HUDEP-2 (cell line): ENCODE data around the gene CD19.
"Not testable (repeated sequence)": the region's sequence is repeated elsewhere in the genome, so short reads cannot be mapped to it uniquely, and the experiment has no call there.

Source experiments
- DNase-seq, 76 experiments: peaks; one replicate each; lab custom pipeline; 2025; ENCODE audit not compliant: unreplicated experiment in 76 of 76; lab: John Stamatoyannopoulos, UW

The CD19 gene

DNA sequence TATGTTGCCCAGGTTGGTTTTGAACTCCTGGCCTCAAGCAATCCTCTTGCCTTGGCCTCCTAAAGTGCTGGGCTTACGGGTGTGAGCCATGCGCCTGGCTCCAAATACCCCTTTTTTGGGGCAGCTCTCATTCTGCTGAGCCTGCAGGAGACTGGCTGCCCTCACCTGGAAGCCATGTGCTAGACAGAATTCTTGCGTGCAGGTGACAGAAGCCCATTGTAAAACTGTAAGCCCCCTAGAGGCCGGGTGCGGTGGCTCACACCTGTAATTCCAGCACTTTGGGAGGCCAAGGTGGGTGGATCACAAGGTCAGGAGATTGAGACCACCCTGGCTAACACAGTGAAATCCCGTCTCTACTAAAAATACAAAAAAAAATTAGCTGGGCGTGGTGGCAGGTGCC is 48.6 kb downstream of the CD19 start:
- DNase-seq = not testable (repeated sequence)

DNA sequence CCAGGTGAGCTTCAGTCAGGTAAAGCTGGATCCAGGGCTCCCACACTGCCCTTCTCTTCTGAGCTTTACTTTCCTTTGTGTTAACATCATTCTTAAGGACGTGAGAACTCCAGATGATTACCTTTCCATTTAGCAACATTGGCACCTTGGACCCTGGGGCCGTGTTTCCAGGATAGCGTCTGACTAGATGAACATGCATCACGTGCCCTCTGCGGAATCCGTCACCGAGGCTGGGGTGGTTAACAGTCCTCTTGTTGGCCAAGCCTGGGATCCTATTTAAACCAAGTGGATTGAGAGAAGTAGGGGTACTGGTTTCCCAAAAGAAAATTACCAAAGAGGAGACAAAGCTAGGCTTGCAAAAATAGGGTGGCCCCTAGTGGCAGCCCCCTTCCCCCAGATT is 49.2 kb downstream of the CD19 start:
- DNase-seq = no peak

DNA sequence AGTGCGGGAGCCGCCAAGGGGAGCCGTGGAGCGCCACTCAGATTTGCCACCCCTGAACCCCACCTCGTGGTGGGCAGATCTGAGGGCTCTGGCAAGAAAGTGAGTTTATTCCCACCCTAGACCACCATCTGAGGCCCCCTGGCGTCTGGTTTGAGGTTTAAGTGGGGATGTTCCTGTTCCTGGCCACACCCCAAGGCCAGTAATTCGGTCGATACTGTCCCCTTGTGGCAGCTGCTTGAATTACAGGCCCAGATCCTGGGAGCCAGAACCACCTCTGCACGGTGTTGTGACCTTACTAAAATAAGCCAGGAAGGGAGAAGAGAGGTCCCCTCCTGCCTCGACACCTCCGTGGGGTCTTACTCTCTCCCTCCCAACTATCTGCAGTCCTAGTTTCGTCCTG is 49.7 kb downstream of the CD19 start:
- DNase-seq = peak in 45 of 76 experiments; percentile 3 to 57 (median 26)

DNA sequence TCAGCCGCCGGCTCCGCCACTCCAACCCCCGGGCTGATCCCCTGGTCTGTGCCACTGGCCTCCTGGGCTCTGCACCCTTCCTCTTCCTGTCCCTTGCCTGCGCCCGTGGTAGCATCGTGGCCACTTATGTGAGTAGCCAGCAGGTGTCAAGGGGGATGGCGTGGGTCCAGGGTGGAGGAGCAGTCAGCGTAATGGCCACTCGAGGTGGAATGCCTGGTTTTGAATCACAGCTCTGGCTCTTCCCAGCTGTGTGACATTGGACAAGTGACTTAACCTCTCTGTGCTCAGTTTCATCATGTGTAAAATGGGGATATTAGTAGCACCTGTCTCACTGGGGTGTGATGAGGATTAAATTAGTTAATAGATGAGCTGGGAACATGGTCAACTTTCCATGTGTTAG is 50.6 kb downstream of the CD19 start:
- DNase-seq = no peak

DNA sequence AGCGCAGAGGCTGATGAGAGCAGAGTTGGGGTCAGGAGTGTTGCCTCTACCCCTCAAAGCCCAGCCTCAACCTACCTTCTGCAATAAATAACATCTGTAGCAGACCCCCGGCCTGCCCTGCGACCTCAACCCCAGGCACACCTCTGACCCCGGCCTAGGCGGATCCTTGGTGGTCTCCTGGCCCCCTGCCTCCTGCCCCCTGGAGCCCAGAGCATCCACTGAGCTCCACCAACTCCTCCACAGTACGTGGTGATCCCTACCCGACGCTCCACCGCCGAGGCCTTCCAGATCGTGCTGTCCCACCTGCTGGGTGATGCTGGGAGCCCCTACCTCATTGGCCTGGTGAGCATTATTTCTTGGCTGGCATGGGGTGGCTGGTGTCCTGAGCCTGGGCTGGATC is 51.2 kb downstream of the CD19 start:
- DNase-seq = no peak

DNA sequence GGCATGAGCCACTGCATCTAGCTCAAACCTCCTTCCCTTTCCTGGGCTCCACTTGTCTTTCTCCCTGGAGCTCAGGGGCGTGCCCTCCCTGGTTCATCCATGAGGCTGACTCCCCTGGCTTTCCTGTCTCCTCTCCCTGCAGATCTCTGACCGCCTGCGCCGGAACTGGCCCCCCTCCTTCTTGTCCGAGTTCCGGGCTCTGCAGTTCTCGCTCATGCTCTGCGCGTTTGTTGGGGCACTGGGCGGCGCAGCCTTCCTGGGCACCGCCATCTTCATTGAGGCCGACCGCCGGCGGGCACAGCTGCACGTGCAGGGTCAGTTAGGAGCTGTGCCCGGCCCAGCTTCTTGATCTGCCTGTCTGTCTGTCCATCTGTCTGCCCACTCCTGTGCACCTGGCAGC is 51.9 kb downstream of the CD19 start:
- no peak for DNase-seq

DNA sequence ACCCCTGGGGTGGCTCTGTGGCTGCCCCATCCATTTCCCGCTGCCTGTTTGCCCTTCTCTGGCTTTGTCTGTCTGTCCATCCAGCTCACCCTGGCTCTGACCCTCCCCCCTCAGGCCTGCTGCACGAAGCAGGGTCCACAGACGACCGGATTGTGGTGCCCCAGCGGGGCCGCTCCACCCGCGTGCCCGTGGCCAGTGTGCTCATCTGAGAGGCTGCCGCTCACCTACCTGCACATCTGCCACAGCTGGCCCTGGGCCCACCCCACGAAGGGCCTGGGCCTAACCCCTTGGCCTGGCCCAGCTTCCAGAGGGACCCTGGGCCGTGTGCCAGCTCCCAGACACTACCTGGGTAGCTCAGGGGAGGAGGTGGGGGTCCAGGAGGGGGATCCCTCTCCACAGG is 52.3 kb downstream of the CD19 start:
- no peak for DNase-seq

DNA sequence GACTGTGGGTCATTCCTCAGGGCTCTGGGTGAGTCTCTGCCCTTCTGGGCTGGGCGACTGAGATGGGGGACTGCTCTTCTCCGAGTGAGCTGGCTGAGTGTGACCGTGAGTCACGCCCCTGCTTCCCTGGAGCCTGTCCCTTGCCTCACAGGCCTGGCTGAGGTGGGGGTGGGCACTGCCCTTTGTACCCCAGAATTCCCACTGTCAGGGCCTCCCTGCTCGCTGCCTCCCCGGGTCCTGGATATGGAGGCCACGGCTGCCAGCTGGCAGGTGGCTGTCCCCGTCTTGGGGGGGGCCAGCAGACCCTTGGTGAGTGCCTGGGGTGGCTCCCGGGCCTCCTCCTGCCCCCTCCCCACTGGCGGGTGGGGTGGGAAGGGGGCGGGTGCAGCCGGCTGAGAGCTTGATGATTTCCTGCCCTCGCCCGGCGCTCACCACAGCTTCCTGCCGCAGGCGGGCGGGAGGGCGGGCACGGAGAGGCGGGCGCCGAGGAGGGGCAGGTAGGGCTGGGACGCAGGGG is 52.9 kb downstream of the CD19 start, which contains the start of gene LAT:
TSS of gene LAT (plus strand) at position 434 of the 517 bp plus-strand sequence. CDS start 366 bp downstream, outside the sequence.
- DNase-seq = peak in 4 of 76 experiments; percentile 6 to 16 (median 10)

DNA sequence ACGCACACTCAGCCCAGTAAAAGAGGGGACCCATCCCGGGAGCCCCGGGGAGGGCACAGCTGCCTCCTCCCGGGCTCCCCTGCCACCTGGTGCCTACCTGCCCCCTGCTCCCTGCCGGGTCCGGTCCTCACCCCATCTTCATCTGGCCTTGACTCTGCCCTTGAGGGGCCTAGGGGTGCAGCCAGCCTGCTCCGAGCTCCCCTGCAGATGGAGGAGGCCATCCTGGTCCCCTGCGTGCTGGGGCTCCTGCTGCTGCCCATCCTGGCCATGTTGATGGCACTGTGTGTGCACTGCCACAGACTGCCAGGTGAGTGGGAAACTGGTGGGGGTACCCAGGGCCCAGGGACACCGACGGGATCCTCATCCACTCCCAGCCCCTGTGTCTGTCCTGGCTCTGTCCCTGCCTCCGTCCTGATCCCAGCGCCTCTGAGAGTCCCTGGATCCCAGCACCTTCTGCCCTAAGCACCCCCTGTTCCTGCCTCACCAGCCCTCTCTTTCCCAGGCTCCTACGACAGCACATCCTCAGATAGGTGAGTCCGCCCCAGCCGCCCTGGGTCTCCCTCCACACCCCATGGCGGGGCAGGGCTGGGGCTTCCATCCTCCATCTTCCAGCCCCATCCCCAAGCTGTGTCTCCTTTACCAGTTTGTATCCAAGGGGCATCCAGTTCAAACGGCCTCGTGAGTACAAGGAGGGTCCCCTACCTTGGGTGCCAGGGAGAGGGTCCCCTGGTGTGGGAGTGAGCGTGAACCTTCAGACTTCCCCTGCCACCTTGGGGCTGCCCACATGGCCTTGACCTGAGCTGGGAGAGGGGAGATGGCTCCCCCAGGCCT is 53.7 kb downstream of the CD19 start:
- DNase-seq = no peak

DNA sequence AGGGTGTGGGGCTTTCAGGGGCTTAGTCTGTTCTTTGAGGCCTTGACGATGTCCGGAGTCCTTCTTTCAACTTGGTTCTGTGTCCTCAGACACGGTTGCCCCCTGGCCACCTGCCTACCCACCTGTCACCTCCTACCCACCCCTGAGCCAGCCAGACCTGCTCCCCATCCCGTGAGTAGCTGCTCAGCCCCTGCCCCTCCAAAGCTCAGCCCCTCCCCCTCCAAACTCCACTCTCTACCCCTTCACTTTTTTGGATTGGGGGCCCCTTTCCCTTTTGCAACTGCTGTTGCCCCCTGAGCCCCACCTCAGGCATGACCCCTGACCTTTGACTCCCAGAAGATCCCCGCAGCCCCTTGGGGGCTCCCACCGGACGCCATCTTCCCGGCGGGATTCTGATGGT is 54.3 kb downstream of the CD19 start:
- no peak for DNase-seq

DNA sequence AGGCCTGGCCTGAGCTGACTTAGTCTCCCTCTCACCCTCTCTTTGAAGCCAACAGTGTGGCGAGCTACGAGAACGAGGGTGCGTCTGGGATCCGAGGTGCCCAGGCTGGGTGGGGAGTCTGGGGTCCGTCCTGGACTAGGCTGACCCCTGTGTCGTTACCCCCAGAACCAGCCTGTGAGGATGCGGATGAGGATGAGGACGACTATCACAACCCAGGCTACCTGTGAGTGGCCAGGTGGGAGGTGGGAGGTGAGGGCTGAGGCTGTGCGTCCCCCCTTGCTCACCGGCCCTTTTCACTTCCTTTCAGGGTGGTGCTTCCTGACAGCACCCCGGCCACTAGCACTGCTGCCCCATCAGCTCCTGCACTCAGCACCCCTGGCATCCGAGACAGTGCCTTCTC is 54.7 kb downstream of the CD19 start:
- DNase-seq = no peak

DNA sequence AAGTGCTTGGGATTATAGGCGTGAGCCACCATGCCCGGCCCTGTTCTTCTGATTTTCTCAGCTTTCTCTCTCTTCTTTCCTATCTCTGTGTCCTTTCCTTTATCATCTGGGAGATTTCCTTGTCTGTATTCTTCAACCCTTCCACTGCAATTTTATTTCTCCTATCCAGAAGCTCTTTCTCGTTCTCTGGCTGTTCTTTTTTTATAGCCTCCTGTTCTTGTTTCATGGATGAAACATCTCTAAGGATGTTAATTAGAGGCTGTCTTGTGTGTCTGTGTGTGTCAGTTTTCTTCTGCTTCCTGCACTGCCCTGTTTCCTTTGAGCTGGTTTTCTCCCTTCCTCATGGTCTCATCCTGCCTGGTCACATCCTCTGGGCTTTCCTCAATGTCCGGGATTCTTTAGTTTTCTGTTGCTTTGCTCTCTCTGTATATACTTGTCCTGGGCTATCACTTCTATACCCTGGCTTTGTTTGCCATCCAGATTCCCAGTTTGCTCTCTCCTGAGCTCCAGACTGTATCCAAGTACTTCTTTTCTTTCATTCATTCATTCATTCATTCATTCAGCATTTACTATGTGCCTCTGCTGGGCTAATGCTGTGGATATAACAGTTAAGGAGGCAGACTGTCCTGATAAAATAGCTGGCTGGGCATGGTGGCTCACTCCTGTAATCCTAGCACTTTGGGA is 55.5 kb downstream of the CD19 start:
- DNase-seq = no peak
